Activated naive CD4-positive, alpha-beta T cell treated with anti-CD3 and anti-CD28 coated beads, Interleukin-2, amount 50 U/mL, for 16 hours (primary cell): ENCODE measurements around the gene SFXN5.

Source experiments
- DNase-seq: peaks from one replicate; pipeline ENCODE4 v3.0.0-alpha.2; 2020

Gene SFXN5

DNA sequence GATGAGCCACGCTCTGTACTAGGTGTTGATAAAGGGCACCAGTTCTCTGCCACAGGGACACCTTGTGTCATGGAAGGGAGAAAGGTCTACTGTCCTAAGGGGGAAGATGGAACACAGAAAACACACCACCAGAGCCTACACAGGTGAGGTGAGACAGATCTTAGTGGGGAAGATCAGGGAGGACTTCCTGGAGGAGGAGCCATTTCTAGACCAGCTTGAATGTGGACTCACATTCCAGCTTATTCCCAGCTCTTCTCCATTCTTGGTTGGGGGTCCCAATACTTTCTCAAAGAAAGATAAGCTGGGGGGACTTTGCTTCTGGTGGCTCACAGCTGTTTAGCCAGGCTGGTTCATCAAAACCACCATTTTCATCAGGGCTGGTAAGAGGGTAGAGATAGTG lies 118.0 kb downstream of the SFXN5 start:
- no peak for DNase-seq

DNA sequence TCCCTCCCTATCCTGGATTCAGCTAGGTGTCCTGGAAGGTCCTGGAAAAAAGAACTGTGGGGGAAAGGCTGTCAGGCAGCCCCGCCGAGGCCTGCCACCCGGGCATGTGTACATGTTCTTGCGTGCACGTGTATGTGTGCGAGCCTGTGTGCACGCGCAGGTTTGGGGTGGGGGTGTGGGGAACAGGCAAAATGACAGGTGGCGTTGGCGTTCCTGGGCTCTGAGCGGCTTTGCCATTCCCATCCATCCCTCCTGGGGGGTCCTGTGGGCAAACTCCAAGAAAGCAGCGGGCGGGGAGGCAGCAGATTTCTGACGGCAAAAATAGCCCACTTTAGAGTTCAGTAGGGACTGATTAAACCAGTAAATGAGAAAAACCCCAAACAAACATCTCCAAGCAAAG lies 118.6 kb downstream of the SFXN5 start:
- no peak for DNase-seq

DNA sequence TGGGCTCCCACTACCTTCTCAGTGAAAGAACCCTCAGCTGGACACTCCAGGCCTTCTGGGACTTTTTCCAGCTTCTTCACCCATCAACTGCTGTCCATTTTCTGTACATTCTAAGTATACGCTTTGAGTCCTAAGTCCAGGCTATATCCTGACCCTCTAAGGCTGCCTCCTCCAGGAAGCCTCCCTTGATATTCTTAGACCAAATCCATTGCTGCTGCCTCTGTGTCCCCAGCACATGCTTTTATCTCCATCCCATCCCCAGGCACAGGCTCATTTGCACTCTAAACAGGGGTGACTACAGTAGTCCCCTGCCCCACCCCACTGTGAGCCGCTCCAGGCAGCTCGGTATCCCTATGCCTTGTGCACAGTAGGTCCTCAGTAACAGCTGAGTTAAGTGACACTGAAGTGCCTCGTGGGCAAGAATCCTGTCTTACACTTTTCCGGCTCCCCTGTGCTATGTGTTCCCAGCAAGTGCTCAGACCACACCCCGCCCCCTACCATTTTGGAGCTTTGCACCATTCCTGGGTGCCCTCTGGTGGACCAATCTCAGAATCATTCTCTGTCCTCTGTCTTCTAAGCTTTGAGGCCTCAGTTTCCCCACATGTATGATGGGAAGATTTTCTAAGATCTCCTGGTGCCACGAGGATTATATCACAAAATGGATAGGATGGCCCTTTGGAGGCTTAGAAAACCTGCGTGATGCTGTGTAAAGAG lies 119.2 kb downstream of the SFXN5 start:
- no peak for DNase-seq

DNA sequence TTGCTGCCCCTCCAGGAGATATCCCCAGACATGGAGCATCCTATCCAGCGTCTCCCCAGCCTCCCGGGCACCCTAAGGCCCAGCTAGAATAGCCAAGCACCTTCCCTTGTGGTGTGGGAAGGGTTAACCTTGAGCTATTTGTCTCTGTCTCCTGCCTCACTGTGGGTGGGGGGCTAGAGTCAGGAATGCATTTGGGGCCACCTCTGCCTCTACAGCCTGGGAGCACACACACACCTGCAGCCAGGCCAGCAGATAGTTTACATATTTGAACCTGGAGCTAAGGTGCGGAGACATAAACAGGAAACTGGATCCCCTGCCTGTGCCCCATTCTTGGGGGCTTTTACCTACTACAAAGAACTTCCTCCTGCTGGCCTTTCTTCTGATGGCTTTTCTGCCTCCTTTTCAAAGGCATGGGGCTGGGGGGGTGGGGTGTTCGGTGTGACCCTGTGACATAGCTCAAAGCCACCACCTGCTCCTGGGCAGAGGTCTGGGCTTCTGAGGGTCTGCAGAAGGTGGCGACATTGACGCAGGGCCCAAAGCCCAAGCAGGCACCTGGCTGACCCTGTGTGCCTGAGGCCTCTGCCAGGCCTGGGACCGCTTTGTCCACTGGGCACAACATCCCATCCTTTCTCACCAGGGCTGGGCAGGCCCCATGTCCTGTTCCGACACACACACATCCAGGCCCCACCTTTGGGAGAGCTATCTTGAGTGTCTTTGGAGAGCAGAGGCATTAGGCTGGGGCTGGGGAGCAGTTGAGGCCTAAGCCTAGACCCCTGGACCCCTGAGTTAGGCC lies 120.0 kb downstream of the SFXN5 start:
- DNase-seq = no peak

DNA sequence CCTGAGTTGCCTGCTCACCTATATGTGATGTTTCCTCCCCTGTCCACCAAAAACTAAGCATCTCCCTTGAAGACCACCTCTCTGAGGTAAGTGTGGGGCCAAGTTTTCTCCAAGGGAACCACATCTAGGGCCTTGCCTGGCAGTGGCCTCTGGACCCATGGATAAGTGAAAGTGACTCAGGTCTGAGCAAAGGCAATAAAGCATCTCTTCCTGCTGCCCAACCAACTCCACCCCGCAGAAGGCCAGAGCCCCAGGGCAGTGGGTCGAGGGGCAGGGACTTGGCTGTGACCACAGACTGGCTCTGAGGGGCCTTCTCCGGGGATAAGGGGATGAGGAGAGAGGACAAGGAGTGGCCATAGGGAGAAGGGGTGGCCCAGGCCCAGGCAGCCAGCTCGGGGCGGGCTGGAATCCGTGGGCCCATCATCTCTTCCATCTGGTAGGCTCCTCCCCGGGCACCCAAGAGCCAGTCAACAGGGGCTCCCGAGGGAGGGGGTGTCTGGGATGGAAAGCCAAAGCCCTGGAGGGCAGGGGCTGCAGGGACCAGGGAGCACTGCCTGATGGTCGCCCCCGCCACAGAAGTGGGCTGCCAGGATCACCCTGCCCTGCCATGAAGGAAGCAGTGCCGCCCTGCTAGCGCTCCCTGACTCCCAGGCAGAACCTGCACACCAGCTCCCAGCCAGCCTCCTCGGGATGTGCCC lies 120.8 kb downstream of the SFXN5 start:
- DNase-seq = no peak

GRCh38 chr2:72949642-72950041 lies 121.9 kb downstream of the SFXN5 start:
- DNase-seq = no peak

DNA sequence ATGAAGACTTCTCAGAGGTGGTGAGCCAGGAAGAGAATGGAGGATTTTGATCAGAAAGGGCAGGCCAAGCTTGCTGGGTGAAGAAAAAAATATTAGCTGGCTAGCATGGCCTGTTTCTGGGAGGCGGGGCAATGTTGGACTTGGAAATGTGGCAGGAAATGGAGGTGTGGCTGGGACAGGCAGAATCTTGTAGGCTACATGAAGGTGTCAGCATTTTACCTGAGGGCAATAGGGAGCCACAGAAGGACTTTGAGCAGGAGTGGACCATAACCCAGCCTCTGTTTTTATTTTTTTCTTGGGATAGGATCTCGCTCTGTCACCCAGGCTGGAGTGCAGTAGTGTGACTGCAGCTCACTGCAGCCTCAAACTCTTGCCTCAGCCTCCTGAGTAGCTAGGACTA lies 122.5 kb downstream of the SFXN5 start:
- no peak for DNase-seq

DNA sequence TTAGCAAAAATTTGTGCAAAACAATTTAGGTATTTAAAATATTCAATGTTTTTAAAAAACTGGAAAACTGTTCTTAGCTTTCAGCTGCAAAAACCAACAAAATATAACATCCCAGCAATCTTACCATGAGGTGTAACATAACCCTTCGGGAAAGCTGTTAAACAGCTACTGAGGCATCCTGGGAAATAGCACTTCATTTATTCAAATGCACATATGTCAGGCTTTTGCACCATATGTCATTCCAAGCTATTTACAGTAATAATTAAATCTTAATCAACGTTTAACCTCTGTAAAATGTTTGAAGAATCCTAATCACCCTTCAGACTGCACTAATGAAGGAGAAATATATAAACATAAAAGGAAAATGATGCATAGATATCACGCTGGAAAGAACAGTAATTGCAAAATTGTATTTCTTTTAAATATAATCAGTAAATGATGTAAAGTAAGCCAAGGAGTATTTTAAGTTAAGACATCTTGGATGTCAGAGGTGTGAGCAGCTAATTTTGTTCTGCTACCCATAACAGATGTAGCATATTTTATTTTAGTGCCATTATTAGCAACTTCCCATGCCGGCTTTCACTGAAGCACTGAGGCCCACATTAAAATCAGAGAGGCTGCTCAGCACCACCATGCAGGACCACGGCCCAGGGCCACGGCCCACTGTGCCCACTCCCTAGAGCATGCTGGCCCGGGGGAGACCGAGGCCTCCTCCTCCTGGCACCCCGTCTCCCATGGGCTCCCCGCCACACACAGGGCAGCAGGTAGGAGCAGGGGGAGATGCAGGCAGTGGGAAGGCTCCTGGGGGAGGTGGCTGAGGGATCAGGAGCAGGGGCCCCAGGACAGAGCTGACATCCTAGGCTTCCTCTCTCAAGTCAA lies 123.3 kb downstream of the SFXN5 start:
- DNase-seq = no peak

DNA sequence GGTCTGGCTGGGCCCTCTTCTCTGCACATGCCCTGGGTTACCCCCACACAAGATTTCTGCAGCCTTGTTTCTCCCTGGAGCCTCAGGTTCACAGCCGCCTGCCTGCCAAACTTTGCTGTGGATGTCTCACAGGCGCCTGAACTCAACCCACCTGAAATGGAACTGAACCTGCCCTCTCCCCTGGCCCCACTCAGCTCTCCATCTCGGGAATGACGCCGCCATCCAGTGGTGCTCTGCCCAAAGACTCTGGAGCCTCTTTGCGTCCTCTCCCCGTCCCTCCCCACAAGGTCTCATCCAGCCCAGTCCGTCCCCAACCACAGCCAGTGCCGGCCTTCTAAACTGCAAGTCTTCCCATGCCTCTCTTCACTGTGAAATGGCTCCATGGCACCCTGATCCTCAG lies 125.0 kb downstream of the SFXN5 start:
- no peak for DNase-seq

- no peak for DNase-seq
Measured at GRCh38 chr2:72945450-72946019, 126.0 kb downstream of the SFXN5 start.

- DNase-seq = no peak
Measured at GRCh38 chr2:72944804-72945449, 126.6 kb downstream of the SFXN5 start.

GRCh38 chr2:72943540-72944395 lies 127.7 kb downstream of the SFXN5 start:
- no peak for DNase-seq

GRCh38 chr2:72942881-72943418 lies 128.6 kb downstream of the SFXN5 start:
- DNase-seq = no peak

- no peak for DNase-seq
Measured at GRCh38 chr2:72942293-72942692, 129.2 kb downstream of the SFXN5 start.

DNA sequence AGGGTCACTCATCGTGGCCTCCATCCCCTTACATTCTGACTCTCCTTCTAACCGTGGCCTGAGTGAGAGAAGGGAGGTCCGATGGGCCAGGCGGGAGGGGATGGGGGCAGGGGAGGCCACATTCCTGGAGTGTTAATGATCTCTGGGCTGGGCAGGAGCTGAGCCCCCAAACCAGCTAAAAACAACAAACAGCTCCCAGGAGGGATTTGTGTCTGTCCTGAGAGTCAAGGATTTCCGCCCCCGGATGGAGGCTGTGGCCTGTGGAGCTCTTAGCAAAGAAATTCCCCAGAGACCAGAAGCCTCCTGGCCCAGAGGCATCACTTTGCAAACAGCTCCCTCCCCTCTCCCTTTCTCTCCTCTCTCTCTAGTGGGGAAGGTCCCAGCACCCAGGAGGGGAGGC lies 130.7 kb downstream of the SFXN5 start:
- DNase-seq = no peak

DNA sequence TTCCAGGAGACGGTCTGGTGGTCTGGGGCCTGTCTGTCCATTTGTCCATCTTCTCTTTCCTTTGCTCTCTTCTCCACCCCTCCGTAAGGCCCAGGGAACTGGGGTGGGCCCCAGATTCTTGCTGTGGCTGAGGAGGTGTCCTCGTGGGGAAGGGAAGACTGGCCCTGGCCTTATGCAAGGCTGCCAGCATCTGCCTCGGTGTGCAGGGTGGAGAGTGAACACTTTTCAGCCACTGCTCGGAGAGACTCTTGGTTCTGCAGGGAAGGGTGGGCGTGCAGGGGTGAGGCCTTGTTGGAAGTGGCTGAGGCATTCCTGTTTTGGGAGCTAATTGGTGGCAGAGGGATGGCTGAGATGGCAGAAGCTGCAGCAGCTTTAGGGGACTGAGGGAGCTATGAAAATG lies 131.2 kb downstream of the SFXN5 start:
- no peak for DNase-seq

DNA sequence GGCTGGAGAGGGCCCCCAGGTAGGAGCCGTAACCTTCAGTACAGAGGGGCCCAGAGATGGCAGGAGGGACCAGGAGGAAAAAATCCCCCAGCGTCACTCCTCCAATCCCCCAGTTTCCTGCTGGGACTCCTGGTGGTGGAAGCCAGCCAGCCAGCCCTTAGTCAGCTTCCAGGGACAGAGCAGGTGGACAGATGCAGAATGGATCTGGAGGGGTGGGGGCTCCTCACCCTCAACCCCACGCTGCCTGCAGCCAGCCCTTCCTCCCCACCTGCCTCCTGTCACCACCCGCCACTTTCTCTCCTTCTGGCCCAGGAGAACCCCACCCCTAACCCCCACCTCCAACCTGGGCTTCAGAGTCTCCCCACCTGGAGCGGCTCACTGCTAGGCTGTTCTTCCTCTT lies 133.1 kb downstream of the SFXN5 start:
- DNase-seq = no peak

DNA sequence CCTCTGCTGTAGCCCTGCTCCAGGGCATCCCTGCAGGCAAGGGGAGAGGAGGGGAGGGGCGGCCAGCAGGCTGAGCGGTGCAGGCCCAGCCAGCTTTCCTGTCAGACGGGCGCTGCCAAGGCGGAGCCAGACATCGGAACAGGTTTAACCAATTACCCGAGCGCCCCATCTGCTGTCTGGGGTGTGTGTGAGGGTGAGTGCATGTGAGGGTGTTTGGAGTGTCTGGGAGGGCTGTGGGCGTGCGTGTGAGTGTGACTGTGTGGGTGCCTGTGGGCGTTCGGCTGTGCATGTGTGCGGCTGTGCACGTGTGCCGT lies 134.2 kb downstream of the SFXN5 start:
- DNase-seq = no peak

GRCh38 chr2:72936660-72937355 lies 134.7 kb downstream of the SFXN5 start:
- DNase-seq = no peak

GRCh38 chr2:72935611-72935957 lies 135.9 kb downstream of the SFXN5 start:
- no peak for DNase-seq
